Measurements from ENCODE around the gene EXOC3.

The EXOC3 gene

DNA sequence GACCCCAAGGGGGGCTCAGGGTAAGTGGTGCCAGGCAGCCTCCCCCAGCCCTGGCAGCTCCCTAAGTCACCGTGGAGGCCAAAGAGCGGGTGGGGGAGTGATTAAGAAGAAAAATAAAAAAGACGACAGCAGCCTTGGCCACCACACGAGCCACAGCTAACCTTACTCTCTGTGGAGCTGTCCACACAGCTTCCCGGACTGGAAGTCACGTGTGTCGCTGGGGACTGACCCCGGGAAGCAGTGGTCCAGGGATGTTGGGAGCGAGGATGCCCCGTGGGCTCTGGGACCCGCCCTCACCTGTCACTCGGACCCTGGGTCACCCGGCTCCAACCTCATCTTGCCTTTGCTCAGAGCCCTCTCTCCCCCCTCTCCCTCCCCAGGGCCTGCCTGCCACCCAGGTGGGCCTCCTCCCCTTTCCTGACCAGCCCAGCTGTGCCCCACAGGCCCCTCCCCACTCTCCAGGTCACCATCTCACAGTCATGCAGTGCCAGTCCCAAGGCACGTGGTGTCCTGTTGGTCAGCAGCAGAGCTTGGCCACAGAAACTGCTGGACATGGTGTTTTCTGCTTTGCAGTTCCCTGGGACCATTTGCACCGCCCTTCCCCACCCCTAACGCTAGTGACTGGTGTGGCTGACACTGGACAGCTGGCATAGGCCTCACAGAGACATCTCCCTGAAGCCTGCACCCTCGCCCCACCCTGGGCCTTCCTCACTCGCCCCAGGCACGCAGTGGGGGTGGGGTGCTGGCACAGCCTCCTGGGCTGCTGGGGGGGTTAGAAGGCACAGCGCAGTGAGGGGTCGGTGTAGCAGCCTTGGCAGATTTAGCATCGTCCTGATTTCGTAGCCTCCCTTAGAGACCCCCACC, 9.8 kb upstream of the EXOC3 start:
- DNase-seq (ENCODE audit: low read depth), result no peak
- no peak for TF ChIP-seq CTCF (conservative IDR thresholded peaks at IDR 0.05; ENCODE audit: low read depth, low read length)
- H3K4me3 ChIP-seq (ENCODE audit: low read depth, low read length), result no peak overlapping the region

DNA sequence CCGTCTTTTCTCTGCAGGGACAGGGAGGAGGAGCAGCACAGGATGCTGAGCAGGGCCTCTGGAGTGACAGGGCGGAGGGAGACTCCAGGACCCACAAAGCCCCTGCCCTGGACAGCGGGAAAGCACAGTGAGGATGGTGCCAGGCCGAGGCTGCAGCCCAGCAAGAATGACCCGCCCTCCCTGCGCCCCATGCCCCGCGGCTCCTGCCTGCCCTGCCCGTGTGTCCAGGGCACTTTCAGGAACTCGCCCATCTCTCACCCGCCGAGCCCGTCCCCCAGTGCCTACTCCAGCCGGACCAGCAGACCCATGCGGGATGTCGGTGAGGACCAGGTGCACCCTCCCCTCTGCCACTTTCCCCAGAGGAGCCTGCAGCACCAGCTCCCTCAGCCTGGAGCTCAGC, 9.1 kb upstream of the EXOC3 start:
- no peak for TF ChIP-seq CTCF (conservative IDR thresholded peaks at IDR 0.05; ENCODE audit: low read depth, low read length)
- DNase-seq (ENCODE audit: low read depth), result no peak
- no peak overlapping the region for H3K4me3 ChIP-seq (ENCODE audit: low read depth, low read length)

DNA sequence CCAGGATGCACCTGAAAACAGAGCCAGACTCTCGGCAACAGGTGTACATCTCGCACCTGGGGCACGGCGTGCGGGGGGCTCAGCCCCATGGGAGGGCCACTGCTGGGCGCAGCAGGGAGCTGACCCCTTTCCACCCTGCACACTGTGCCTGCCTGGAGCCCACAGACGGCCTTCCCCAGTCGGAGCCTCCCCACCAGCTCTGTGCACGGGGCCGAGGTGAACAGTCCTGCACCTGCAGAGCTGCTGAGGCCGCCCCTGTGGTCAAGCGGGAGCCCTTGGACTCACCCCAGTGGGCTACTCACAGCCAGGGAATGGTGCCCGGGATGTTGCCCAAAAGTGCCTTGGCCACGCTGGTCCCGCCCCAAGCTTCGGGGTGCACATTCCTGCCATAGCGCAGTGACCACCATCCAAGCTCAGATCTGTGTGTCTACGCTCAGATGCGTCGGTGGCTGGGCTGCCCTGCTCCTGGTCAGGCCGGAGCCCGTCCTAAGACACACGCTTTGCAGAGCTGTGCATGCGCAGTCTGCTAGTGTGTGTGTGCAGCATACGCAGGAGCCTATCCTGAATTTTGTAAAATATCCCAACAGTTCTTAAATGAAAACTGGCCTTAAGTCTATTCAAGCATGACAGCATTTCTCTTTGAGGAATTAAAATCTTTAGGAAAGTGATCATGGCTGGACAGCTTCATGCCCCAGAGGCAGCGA, 8.4 kb upstream of the EXOC3 start:
- DNase-seq (ENCODE audit: low read depth), result no peak
- no peak overlapping the region for H3K4me3 ChIP-seq (ENCODE audit: low read depth, low read length)
- TF ChIP-seq CTCF (conservative IDR thresholded peaks at IDR 0.05; ENCODE audit: low read depth, low read length), result no peak

DNA sequence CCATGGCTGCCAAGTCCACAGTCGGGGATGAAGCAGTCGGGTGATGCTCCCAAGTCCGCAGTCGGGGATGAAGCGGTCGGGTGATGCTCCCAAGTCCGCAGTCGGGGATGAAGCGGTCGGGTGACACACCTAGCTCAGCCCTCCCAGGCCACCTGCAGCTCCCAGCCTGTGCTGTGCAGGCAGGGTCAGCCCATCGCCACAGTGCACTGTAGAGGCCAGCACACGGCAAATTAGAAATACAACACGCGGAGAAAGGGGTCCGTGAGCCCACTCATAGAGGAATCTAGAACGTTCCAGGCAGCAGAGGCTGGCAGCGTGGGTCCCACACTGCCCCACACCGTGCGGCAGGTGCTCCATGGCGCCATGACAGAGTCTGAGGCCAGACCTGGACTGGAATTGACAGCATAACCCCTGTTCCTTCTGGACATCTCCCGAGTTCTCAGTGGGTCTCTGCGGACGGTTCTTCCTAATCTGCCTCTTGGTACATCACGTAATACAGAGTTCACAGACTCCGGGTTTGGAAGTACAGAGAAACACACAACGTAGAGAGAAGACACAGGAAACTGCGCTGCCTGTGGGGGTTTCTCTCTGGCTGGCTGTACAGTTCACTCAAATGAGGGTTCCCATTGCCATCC, 7.7 kb upstream of the EXOC3 start:
- no peak overlapping the region for H3K4me3 ChIP-seq (ENCODE audit: low read depth, low read length)
- no peak for DNase-seq (ENCODE audit: low read depth)
- no peak for TF ChIP-seq CTCF (conservative IDR thresholded peaks at IDR 0.05; ENCODE audit: low read depth, low read length)

DNA sequence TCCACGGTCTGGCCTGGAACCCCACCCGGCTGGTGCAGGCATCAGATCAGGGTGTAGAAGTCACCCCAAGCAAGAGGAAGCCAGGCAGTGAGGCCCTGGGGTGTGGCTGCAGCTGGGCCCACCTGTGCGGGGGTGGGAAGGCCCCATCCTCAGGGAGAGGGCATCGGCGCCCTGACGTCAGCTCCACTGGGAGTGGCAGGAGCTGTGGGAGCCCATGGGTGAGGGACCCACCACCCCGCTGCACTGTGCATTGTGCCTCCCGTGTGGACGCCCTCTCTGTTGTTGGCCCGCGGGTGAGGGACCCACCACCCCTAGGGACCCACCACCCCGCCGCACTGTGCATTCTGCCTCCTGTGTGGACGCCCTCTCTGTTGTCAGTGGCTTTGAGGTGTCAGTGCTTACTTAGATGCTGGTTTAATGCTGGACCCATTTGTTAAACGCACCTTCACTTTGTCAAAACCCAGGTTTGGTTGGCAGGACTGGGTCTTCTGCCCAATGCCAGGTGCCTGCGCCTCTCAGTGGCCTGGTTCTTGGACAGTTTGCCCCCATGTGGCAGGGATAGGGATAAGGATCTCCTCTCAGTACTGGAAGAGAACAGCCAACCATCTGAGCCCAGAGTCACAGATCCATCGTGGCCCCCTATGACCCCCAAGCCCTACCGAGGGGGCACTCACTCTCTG, 6.9 kb upstream of the EXOC3 start:
- H3K4me3 ChIP-seq (ENCODE audit: low read depth, low read length), result no peak overlapping the region
- peak; percentile 69 for TF ChIP-seq CTCF (conservative IDR thresholded peaks at IDR 0.05; ENCODE audit: low read depth, low read length)
- DNase-seq (ENCODE audit: low read depth), result peak; percentile 47

DNA sequence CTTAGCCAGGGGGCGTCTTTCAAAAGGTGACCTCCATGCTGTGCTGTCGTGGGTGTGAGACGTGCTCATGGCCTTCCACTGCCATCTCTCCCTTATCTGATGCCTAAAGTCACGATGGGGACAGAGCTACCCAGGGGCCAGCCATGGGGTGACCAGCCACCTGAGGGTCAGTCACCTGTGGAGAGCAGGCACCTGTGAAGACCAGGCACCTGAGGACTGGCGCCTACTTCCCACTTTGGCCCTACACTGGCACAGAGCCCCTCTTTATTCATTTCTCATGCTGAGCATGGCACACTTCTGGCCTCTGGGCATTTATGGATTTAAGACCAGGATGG, 6.4 kb upstream of the EXOC3 start:
- no peak for DNase-seq (ENCODE audit: low read depth)
- no peak overlapping the region for H3K4me3 ChIP-seq (ENCODE audit: low read depth, low read length)
- no peak for TF ChIP-seq CTCF (conservative IDR thresholded peaks at IDR 0.05; ENCODE audit: low read depth, low read length)
